ENCODE measurements around the gene LCN12.

GRCh38 chr9:136923881-136924280 is 28.2 kb upstream of the LCN12 start:
- no peak for TF ChIP-seq CTCF (IDR thresholded peaks at IDR 0.05)
- no peak for TF ChIP-seq POLR2AphosphoS5 (IDR thresholded peaks at IDR 0.05)
- no peak for TF ChIP-seq EP300 (IDR thresholded peaks at IDR 0.05)
- no peak for TF ChIP-seq POLR2A (IDR thresholded peaks at IDR 0.05)
